Measurements from ENCODE around the gene ZDHHC11B.
"Not testable (repeated sequence)": the region's sequence is repeated elsewhere in the genome, so short reads cannot be mapped to it uniquely, and the experiment has no call there.

ZDHHC11B gene

GRCh38 chr5:751496-751895 is 33.0 kb downstream of the ZDHHC11B start:
- H3K4me1 ChIP-seq (ENCODE audit: low read depth, poor library complexity, severe bottlenecking) = no peaks in the 10 kb centered on the region
- H3K36me3 ChIP-seq (ENCODE audit: insufficient read depth) = no peaks in the 10 kb centered on the region
- no peak for TF ChIP-seq CTCF (conservative IDR thresholded peaks at IDR 0.05; ENCODE audit: low read depth, low read length)
- no peak overlapping the region for H3K9ac ChIP-seq
- no peak overlapping the region for H3K4me2 ChIP-seq
- no peaks in the 10 kb centered on the region for H3K79me2 ChIP-seq (ENCODE audit: insufficient read depth, low read depth)
- H3K27ac ChIP-seq = no peak overlapping the region
- no peaks in the 10 kb centered on the region for H3K27me3 ChIP-seq (ENCODE audit: insufficient read depth, low read depth)
- H2AFZ ChIP-seq (ENCODE audit: low read depth) = no peak overlapping the region
- no peaks in the 10 kb centered on the region for H4K20me1 ChIP-seq (ENCODE audit: insufficient read depth)
- H3K4me3 ChIP-seq (IDR thresholded peaks at IDR 0.05; ENCODE audit: insufficient read depth, low read depth, low read length) = no peak overlapping the region

GRCh38 chr5:750226-750625 is 34.3 kb downstream of the ZDHHC11B start:
- not testable (repeated sequence) for H4K20me1 ChIP-seq (ENCODE audit: insufficient read depth); H3K27ac ChIP-seq; H3K27me3 ChIP-seq (ENCODE audit: insufficient read depth, low read depth); H3K9ac ChIP-seq; H3K36me3 ChIP-seq (ENCODE audit: insufficient read depth); H3K4me3 ChIP-seq (IDR thresholded peaks at IDR 0.05; ENCODE audit: insufficient read depth, low read depth, low read length); H3K4me1 ChIP-seq (ENCODE audit: low read depth, poor library complexity, severe bottlenecking); H2AFZ ChIP-seq (ENCODE audit: low read depth); H3K4me2 ChIP-seq; H3K79me2 ChIP-seq (ENCODE audit: insufficient read depth, low read depth)

GRCh38 chr5:749101-749670 is 35.3 kb downstream of the ZDHHC11B start:
- Histone ChIP-seq H3K27me3 (ENCODE audit: insufficient read depth, low read depth) (no peaks in the 10 kb centered on the region), H2AFZ (ENCODE audit: low read depth) (no peak overlapping the region), H3K79me2 (ENCODE audit: insufficient read depth, low read depth) (no peaks in the 10 kb centered on the region), H3K4me2 (no peak overlapping the region), H3K36me3 (ENCODE audit: insufficient read depth) (no peaks in the 10 kb centered on the region), H3K4me1 (ENCODE audit: low read depth, poor library complexity, severe bottlenecking) (no peaks in the 10 kb centered on the region), H3K9ac (no peak overlapping the region), H4K20me1 (ENCODE audit: insufficient read depth) (no peaks in the 10 kb centered on the region), H3K4me3 (IDR thresholded peaks at IDR 0.05; ENCODE audit: insufficient read depth, low read depth, low read length) (no peak overlapping the region), H3K27ac (no peak overlapping the region)
- no peak for TF ChIP-seq CTCF (conservative IDR thresholded peaks at IDR 0.05; ENCODE audit: low read depth, low read length)

- not testable (repeated sequence) for H3K4me1 ChIP-seq (ENCODE audit: low read depth, poor library complexity, severe bottlenecking); H3K36me3 ChIP-seq (ENCODE audit: insufficient read depth); H3K9ac ChIP-seq; H3K27me3 ChIP-seq (ENCODE audit: insufficient read depth, low read depth); H2AFZ ChIP-seq (ENCODE audit: low read depth); H3K27ac ChIP-seq; H3K79me2 ChIP-seq (ENCODE audit: insufficient read depth, low read depth); H3K4me2 ChIP-seq; H3K4me3 ChIP-seq (IDR thresholded peaks at IDR 0.05; ENCODE audit: insufficient read depth, low read depth, low read length); H4K20me1 ChIP-seq (ENCODE audit: insufficient read depth)
These were observed 36.2 kb downstream of the ZDHHC11B start for GRCh38 chr5:748011-748980.

- not testable (repeated sequence) for H3K79me2 ChIP-seq (ENCODE audit: insufficient read depth, low read depth); H3K36me3 ChIP-seq (ENCODE audit: insufficient read depth); H3K27me3 ChIP-seq (ENCODE audit: insufficient read depth, low read depth); H3K4me3 ChIP-seq (IDR thresholded peaks at IDR 0.05; ENCODE audit: insufficient read depth, low read depth, low read length); H3K4me2 ChIP-seq; H3K9ac ChIP-seq; H3K27ac ChIP-seq; H2AFZ ChIP-seq (ENCODE audit: low read depth); H3K4me1 ChIP-seq (ENCODE audit: low read depth, poor library complexity, severe bottlenecking); H4K20me1 ChIP-seq (ENCODE audit: insufficient read depth)
These were observed 37.2 kb downstream of the ZDHHC11B start for GRCh38 chr5:747303-747844.

All from KMS-11 (cell line).